Keratinocyte (primary cell): ENCODE results near the gene ACOXL. TPM values are rescaled to one million over a fixed set of nuclear protein-coding genes. Genes with fewer than 3 reads are reported as not detected.

Source experiments
- DNase-seq: peaks from one replicate; pipeline ENCODE4 v3.0.0-alpha.2; 2011; ENCODE audit warnings: low read depth, missing footprints, low spot score
- FAIRE-seq: peaks from 2 replicates; lab custom pipeline; 2011; peaks lifted over from hg19 to GRCh38; lab: Jason Lieb, UNC
- H2AFZ ChIP-seq: 2 replicates; pipeline ENCODE4 v1.6.0; 2012; ENCODE audit warnings: low read length, control low read depth, inconsistent platforms; ENCODE audit not compliant: control insufficient read depth
- H3K27ac ChIP-seq: 2 replicates; pipeline ENCODE4 v1.5.1; 2011; ENCODE audit warnings: low read length; ENCODE audit not compliant: control insufficient read depth, insufficient read depth
- H3K27me3 ChIP-seq: 3 replicates; pipeline ENCODE4 v1.6.0; 2011; ENCODE audit warnings: low read length; ENCODE audit not compliant: control insufficient read depth, insufficient read depth; ENCODE audit errors: extremely low read depth
- H3K36me3 ChIP-seq, 2 experiments: 2 replicates in 1 of 2; 3 replicates in 1 of 2; pipeline ENCODE4 v1.5.1; 2011; ENCODE audit warnings: low read length in 2 of 2, mild to moderate bottlenecking in 1 of 2; ENCODE audit not compliant: control insufficient read depth in 2 of 2, insufficient read depth in 2 of 2; ENCODE audit errors: extremely low read depth in 1 of 2
- H3K4me1 ChIP-seq: 3 replicates; pipeline ENCODE4 v1.5.1; 2011; ENCODE audit warnings: low read length; ENCODE audit not compliant: control insufficient read depth, insufficient read depth; ENCODE audit errors: extremely low read depth
- H3K4me2 ChIP-seq: 3 replicates; pipeline ENCODE4 v1.6.0; 2011; ENCODE audit warnings: low read depth, low read length; ENCODE audit not compliant: control insufficient read depth, insufficient read depth; ENCODE audit errors: extremely low read depth
- H3K4me3 ChIP-seq, 3 experiments: fragments of 200-600 bp in 1 of 3; sonication (generic) in 1 of 3; 2 replicates in 2 of 3; 3 replicates in 1 of 3; pipeline ENCODE4 v1.5.1; 2011 to 2016; ENCODE audit warnings: low read length in 3 of 3, mild to moderate bottlenecking in 3 of 3, control low read depth in 2 of 3, inconsistent platforms in 1 of 3, low read depth in 1 of 3, mixed read lengths in 1 of 3, mixed run types in 1 of 3, moderate library complexity in 1 of 3; ENCODE audit not compliant: control insufficient read depth in 2 of 3, insufficient read depth in 2 of 3; ENCODE audit errors: extremely low read depth in 1 of 3
- H3K79me2 ChIP-seq: 2 replicates; pipeline ENCODE4 v1.6.0; 2012; ENCODE audit warnings: low read length; ENCODE audit not compliant: control insufficient read depth, insufficient read depth
- H3K9ac ChIP-seq: 3 replicates; pipeline ENCODE4 v1.6.0; 2011; ENCODE audit warnings: low read length; ENCODE audit not compliant: control insufficient read depth, insufficient read depth; ENCODE audit errors: extremely low read depth
- H3K9me1 ChIP-seq: 3 replicates; pipeline ENCODE4 v1.6.0; 2011; ENCODE audit warnings: low read length; ENCODE audit not compliant: control insufficient read depth, insufficient read depth; ENCODE audit errors: extremely low read depth
- H3K9me3 ChIP-seq: 2 replicates; pipeline ENCODE4 v1.5.1; 2012; ENCODE audit warnings: low read depth, low read length; ENCODE audit not compliant: control insufficient read depth
- H4K20me1 ChIP-seq: 3 replicates; pipeline ENCODE4 v1.6.0; 2011; ENCODE audit warnings: low read length; ENCODE audit not compliant: control insufficient read depth, insufficient read depth; ENCODE audit errors: extremely low read depth
- EZH2 ChIP-seq: IDR thresholded peaks from one replicate; pipeline ENCODE4 v1.6.1; 2012; ENCODE audit warnings: inconsistent platforms, mild to moderate bottlenecking, low read length, moderate library complexity
- dilution Hi-C: fragments of 300-500 bp; cut with MboI; formaldehyde crosslinking; loops from one replicate; pipeline ENCODE4 v1.7.0; 2020; ENCODE audit warnings: low sequenced_read_pairs; ENCODE audit not compliant: extremely low pct_ligation_motif_present
- polyA plus RNA-seq, 5 experiments: library from polyadenylated mRNA; depleted of rRNA in 3 of 5; stranded (reverse) in 3 of 5; stranded (forward) in 1 of 5; unstranded in 1 of 5; fragments of >200 nt; gene quantifications; 1 replicate in 1 of 5; 2 replicates in 3 of 5; 3 replicates in 1 of 5; pipeline versions ENCODE4 v1.2.1 to v1.2.3, GENCODE V29; 2011 to 2012; ENCODE audit warnings: missing spikeins in 2 of 5, low read depth in 1 of 5, low replicate concordance in 1 of 5
- TF ChIP-seq, protein P1 (sequence below), 3 experiments: IDR thresholded peaks in 1 of 3; conservative IDR thresholded peaks in 1 of 3; optimal IDR thresholded peaks in 1 of 3; 2 replicates in 2 of 3; 3 replicates in 1 of 3; pipeline versions ENCODE3 to v1.5.1; 2011; ENCODE audit warnings: low read length in 3 of 3, mild to moderate bottlenecking in 3 of 3, moderate library complexity in 2 of 3, control low read depth in 1 of 3, inconsistent platforms in 1 of 3; ENCODE audit not compliant: insufficient read depth in 2 of 3; ENCODE audit errors: extremely low read depth in 1 of 3

ACOXL gene
- polyA plus RNA-seq, 1 donor (not counting 4 experiments of a cell fraction or from before 2014, with no cell fraction given), result 0.04 TPM

DNA sequence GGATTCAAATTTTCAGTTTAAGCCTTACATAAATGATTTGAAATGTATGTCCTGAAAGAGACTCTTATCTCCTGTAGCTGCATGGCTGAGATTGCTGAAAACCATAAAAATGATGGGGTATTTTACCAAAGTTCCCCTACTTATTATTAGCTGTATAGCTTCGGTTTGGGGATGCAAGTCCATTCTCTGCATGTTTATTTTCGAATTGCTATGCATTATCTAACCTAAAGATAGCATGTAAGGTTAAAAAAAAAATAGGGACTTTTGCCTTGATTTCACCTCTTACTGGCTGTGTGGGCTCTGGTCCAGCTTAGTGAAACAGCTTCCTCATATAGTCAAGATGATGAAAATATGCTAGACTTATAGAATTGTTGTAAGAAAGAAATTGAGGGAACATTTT, 14.0 kb upstream of the ACOXL start:
- TF ChIP-seq EZH2, result no peak
- TF ChIP-seq, protein P1, sequence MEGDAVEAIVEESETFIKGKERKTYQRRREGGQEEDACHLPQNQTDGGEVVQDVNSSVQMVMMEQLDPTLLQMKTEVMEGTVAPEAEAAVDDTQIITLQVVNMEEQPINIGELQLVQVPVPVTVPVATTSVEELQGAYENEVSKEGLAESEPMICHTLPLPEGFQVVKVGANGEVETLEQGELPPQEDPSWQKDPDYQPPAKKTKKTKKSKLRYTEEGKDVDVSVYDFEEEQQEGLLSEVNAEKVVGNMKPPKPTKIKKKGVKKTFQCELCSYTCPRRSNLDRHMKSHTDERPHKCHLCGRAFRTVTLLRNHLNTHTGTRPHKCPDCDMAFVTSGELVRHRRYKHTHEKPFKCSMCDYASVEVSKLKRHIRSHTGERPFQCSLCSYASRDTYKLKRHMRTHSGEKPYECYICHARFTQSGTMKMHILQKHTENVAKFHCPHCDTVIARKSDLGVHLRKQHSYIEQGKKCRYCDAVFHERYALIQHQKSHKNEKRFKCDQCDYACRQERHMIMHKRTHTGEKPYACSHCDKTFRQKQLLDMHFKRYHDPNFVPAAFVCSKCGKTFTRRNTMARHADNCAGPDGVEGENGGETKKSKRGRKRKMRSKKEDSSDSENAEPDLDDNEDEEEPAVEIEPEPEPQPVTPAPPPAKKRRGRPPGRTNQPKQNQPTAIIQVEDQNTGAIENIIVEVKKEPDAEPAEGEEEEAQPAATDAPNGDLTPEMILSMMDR (optimal IDR thresholded peaks at IDR 0.05 in 1 of 3, IDR thresholded peaks at IDR 0.05 in 1 of 3, conservative IDR thresholded peaks at IDR 0.05 in 1 of 3; ENCODE audit: extremely low read depth in 1 of 3, insufficient read depth in 2 of 3, low read length in 3 of 3), result no peak
- no peak for FAIRE-seq
- H3K4me2 ChIP-seq, result no peak overlapping the region
- no peaks in the 10 kb centered on the region for H3K36me3 ChIP-seq
- dilution Hi-C loops, result no loop called here
- no peaks in the 10 kb centered on the region for H3K9me3 ChIP-seq
- DNase-seq, result no peak
- peaks cover 11% of the 10 kb centered on the region for H3K4me1 ChIP-seq
- H3K9me1 ChIP-seq, result no peaks in the 10 kb centered on the region
- H4K20me1 ChIP-seq, result no peaks in the 10 kb centered on the region
- no peak overlapping the region for H2AFZ ChIP-seq
- no peaks in the 10 kb centered on the region for H3K79me2 ChIP-seq
- peaks cover 7% of the 10 kb centered on the region for H3K27me3 ChIP-seq
- no peak overlapping the region for H3K4me3 ChIP-seq
- H3K9ac ChIP-seq, result no peak overlapping the region
- no peak overlapping the region for H3K27ac ChIP-seq

DNA sequence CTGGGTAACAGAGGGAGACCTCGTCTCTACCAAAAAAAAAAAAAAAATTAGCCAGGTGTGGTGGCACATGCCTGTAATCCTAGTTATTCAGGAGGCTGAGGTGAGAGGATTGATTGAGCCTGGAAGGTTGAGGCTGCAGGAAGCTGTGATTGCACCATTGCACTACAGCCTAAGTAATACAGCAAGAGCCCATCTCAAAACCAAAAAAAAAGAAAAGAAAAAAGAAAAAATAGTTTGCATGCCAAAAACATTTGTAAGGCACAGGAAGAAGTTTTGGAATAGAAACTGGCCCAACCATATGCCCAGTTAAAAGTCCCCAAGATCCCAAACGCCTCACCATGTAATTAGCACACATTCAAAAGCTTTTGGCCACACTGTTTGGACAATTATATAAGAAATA, 13.4 kb upstream of the ACOXL start:
- Histone ChIP-seq H3K4me3 (no peak overlapping the region), H3K9ac (no peak overlapping the region), H3K79me2 (no peaks in the 10 kb centered on the region), H3K27me3 (peaks cover 9% of the 10 kb centered on the region), H3K27ac (no peak overlapping the region), H3K4me1 (peaks cover 6% of the 10 kb centered on the region), H3K4me2 (no peak overlapping the region), H4K20me1 (no peaks in the 10 kb centered on the region), H3K9me1 (no peaks in the 10 kb centered on the region), H2AFZ (no peak overlapping the region), H3K36me3 (no peaks in the 10 kb centered on the region), H3K9me3 (no peaks in the 10 kb centered on the region)
- dilution Hi-C loops, result no loop called here
- DNase-seq (no peak), FAIRE-seq (no peak)
- TF ChIP-seq, protein P1 (optimal IDR thresholded peaks at IDR 0.05 in 1 of 3, IDR thresholded peaks at IDR 0.05 in 1 of 3, conservative IDR thresholded peaks at IDR 0.05 in 1 of 3; ENCODE audit: extremely low read depth in 1 of 3, insufficient read depth in 2 of 3, low read length in 3 of 3), result no peak
- TF ChIP-seq EZH2, result no peak
